ENCODE measurements around the gene KCNMA1.

GRCh38 chr10:77532068-77532467, 105.5 kb downstream of the KCNMA1 start:
- TF ChIP-seq CTCF (IDR thresholded peaks at IDR 0.05), result no peak
- TF ChIP-seq POLR2A (IDR thresholded peaks at IDR 0.05), result no peak
- TF ChIP-seq POLR2AphosphoS5 (IDR thresholded peaks at IDR 0.05), result no peak
